GM12864 (cell line): ENCODE data around the gene CHCHD1.
A peak's percentile ranks its signal among the peaks of the same experiment; 100 is the strongest.

Experiments used
- DNase-seq: peaks from one replicate; pipeline ENCODE4 v3.0.0-alpha.2; 2011; ENCODE audit warnings: low read depth
- H3K4me3 ChIP-seq: 2 replicates; pipeline ENCODE4 v1.5.1; 2011; ENCODE audit warnings: mild to moderate bottlenecking, low read depth, low read length, control low read depth
- TF ChIP-seq, protein P1 (sequence below): IDR thresholded peaks from 2 replicates; pipeline ENCODE4 v1.5.1; 2011; ENCODE audit warnings: low read depth, mild to moderate bottlenecking, moderate library complexity, low read length, control low read depth, inconsistent platforms; ENCODE audit errors: missing control alignments

CHCHD1 gene

DNA sequence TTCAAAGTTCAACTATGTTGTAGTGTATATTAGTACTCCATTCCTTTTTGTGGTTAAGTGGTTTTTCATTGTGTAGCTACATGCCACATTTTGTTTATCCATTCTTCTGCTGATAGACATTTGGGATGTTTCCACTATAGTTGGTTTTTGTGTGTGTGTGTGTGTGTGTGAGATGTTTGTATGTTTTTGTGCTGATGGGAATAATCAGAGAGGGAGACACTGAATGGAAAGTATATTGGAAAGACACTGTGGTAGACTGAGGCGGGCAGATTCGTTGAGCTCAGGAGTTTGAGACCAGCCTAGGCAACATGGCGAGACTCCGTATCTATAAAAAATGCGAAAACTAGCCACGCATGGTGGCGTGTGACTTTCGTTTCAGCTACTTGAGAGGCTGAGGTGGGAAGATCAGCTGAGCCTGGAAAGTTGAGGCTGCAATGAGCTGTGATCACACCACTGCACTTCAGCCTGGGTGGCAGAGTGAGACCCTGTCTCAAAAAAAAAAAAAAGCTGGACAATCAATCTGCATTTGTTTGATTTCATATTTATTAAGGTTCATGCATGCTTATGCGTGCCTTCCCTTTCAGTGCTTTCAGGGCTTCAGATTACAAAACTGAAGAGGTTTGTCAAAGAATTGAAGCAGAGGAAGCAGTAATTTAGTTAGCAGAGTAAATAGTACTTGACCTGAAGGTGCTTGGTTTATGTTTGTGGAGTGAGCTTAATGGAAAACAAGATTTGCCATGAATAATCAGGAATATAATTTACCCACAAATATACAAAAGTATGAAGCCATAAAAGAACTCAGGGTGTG is 22.9 kb upstream of the CHCHD1 start:
- TF ChIP-seq, protein P1, sequence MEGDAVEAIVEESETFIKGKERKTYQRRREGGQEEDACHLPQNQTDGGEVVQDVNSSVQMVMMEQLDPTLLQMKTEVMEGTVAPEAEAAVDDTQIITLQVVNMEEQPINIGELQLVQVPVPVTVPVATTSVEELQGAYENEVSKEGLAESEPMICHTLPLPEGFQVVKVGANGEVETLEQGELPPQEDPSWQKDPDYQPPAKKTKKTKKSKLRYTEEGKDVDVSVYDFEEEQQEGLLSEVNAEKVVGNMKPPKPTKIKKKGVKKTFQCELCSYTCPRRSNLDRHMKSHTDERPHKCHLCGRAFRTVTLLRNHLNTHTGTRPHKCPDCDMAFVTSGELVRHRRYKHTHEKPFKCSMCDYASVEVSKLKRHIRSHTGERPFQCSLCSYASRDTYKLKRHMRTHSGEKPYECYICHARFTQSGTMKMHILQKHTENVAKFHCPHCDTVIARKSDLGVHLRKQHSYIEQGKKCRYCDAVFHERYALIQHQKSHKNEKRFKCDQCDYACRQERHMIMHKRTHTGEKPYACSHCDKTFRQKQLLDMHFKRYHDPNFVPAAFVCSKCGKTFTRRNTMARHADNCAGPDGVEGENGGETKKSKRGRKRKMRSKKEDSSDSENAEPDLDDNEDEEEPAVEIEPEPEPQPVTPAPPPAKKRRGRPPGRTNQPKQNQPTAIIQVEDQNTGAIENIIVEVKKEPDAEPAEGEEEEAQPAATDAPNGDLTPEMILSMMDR: no peak
- DNase-seq: no peak
- no peak overlapping the region for H3K4me3 ChIP-seq

- TF ChIP-seq, protein P1: no peak
- no peak for DNase-seq
- no peak overlapping the region for H3K4me3 ChIP-seq
Observed at GRCh38 chr10:73759512-73760115, 22.2 kb upstream of the CHCHD1 start.

DNA sequence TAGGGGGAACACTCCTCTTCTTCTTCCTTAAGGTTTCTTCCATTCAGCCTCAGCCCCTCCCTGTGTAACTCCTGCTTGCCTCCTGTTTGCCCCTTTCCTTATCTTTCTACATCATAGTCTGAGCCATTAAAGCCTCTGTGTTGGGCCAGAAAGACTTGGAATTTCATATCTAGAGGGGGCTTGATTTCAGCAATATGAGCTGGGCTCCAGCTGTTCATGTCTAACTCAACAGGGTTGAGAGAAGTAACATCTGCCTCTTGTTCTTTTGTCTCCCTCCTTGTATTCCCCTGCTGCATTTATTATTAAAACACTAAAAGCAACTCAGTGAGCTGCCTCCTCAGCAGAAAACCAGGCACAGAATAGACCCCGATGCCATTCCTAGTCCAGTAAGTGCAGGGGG is 20.1 kb upstream of the CHCHD1 start:
- TF ChIP-seq, protein P1: no peak
- DNase-seq: no peak

GRCh38 chr10:73762915-73763314 is 18.9 kb upstream of the CHCHD1 start:
- DNase-seq: no peak
- TF ChIP-seq, protein P1: no peak
- no peak overlapping the region for H3K4me3 ChIP-seq

More for the DNA sequence above, 20.1 kb upstream of the CHCHD1 start:
- H3K4me3 ChIP-seq: no peak overlapping the region

DNA sequence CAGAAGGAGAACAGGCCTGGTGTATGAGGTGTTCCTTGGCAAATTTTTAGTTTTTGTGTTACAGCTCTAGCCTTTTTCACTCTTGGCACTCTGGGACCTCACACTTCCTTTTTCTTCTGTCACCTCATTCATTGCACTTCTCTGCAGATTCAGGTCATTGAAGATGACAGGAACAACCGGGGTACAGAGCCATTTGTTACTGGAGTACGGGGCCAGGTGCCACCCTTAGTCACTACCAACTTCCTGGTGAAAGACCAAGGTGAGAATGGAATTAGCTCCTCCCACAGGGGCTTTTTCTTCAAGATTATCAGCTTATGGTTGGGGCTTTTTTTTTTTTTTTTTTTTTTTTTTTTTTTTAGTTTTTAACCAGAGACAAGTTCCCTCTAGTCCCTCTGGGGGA is 18.5 kb upstream of the CHCHD1 start:
- no peak overlapping the region for H3K4me3 ChIP-seq
- TF ChIP-seq, protein P1: no peak
- DNase-seq: no peak

DNA sequence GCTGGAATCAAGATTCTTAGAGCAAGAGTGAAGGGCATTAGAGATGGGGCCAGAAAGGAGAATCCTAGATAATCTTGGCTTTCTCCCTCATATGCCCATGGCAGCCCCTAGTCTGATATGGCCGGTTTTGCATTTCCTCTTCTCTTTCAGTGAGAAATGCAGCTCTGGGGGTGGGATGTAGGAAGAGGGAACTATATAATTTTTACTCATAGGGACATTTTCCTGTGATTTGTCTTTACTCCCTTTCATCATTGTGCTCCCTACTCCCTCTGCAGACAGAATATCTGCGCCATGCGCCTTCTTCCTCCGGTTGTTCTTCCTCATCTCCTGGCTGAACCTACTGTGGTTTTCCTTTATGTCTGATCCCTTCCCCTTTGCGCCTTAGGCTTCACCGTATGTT is 16.8 kb upstream of the CHCHD1 start:
- TF ChIP-seq, protein P1: no peak
- no peak for DNase-seq
- no peak overlapping the region for H3K4me3 ChIP-seq

- no peak overlapping the region for H3K4me3 ChIP-seq
- no peak for DNase-seq
- TF ChIP-seq, protein P1: peak; percentile 52
Observed at GRCh38 chr10:73768881-73769280, 13.0 kb upstream of the CHCHD1 start.
